ENCODE measurements around the gene PRCP.

GRCh38 chr11:82843057-82843795 is 57.0 kb downstream of the PRCP start:
- TF ChIP-seq, protein P1, sequence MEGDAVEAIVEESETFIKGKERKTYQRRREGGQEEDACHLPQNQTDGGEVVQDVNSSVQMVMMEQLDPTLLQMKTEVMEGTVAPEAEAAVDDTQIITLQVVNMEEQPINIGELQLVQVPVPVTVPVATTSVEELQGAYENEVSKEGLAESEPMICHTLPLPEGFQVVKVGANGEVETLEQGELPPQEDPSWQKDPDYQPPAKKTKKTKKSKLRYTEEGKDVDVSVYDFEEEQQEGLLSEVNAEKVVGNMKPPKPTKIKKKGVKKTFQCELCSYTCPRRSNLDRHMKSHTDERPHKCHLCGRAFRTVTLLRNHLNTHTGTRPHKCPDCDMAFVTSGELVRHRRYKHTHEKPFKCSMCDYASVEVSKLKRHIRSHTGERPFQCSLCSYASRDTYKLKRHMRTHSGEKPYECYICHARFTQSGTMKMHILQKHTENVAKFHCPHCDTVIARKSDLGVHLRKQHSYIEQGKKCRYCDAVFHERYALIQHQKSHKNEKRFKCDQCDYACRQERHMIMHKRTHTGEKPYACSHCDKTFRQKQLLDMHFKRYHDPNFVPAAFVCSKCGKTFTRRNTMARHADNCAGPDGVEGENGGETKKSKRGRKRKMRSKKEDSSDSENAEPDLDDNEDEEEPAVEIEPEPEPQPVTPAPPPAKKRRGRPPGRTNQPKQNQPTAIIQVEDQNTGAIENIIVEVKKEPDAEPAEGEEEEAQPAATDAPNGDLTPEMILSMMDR (IDR thresholded peaks at IDR 0.05), result no peak
- no peak for TF ChIP-seq EZH2 (IDR thresholded peaks at IDR 0.05; ENCODE audit: borderline replicate concordance, insufficient read depth, low read depth, low read length, poor library complexity, severe bottlenecking)

Data from B cell (primary cell).